DMS114 treated with DMSO at 0.1 percent for 48 hours (cell line): Measurements from ENCODE around the gene WASHC3.
"Not testable (repeated sequence)": the region's sequence is repeated elsewhere in the genome, so short reads cannot be mapped to it uniquely, and the experiment has no call there.

Experiments used
- DNase-seq: peaks from one replicate; lab custom pipeline; 2025; ENCODE audit not compliant: unreplicated experiment; lab: John Stamatoyannopoulos, UW

The WASHC3 gene, protein sequence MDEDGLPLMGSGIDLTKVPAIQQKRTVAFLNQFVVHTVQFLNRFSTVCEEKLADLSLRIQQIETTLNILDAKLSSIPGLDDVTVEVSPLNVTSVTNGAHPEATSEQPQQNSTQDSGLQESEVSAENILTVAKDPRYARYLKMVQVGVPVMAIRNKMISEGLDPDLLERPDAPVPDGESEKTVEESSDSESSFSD

DNA sequence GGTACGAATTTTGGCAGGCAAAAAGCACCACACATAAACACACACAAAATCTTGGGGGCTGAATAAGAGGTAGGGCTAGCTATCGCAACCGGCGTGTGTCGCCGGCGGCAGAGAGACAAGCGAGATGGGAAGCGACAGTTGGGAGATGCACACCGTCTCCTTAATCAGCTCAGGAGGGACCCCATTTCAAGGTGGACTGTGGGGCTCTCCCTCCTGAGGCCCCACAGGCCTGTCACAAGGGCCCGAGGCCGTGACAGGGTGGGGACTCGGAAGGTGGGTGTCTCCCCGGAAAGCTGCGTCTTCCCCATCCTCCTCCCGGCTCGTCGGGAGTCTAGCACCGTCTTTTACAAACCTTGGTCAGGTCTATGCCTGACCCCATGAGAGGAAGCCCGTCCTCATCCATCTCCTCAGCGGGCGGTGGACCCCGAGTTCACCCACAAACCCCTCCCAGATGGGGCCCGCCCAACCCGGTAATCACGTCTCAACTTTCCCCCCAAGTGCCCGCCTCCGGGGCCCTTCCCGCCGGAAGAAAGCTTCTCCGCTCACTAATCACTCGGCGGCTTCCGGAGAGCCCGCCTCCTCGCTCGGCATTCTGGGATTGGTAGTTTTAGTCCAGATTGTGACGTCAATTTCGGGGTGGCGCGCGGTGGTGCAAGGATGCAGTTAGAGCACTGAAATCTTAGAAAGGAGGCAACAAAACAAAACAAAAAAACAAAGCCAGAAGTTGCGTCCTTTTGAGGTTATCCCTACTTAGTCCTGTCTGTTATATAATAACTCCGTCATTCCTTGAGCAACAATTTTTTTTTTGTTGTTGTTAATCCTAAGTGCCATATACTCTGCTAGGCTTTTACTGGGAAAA, at the start of gene WASHC3:
WASHC3 (minus strand) TSS at position 432 of the 859 bp plus-strand sequence; CDS start at position 403, 29 bp downstream.
- peak; percentile 91 for DNase-seq

DNA sequence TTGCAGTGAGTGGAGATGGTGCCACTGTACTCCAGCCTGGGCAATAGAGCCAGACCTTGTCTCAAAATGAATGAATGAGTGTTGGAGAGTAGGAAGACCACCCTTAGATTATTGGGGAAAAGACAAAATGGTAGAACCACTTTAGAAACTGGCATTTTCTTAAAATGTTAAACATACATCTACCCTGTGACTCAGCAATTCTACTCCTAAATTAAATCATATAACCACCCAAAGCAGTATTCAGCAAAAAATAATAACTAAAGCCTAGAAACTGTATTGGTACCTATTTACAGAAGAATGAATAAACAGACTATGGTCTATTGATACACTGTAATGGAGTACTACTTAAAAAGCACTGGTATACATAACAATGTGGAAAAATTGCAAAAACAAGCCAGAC, 49.0 kb upstream of the WASHC3 start:
- no peak for DNase-seq

DNA sequence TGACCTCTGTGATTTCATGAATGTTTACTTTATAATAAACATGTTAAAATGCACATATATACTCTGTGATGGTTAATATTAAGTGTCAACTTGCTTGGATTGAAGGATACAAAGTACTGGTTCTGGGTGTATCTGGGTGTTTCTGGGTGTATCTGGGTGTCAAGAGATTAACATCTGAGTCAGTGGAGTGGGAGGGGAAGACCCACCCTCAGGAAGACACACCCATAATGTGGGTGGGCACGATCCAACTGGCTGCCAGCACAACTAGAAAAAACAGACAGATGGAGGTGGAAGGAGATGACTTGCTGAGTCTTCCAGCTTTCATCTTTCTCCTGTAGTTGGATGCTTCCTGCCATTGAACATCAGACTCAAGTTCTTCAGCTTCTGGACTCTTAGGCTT, 46.2 kb upstream of the WASHC3 start:
- DNase-seq: no peak

DNA sequence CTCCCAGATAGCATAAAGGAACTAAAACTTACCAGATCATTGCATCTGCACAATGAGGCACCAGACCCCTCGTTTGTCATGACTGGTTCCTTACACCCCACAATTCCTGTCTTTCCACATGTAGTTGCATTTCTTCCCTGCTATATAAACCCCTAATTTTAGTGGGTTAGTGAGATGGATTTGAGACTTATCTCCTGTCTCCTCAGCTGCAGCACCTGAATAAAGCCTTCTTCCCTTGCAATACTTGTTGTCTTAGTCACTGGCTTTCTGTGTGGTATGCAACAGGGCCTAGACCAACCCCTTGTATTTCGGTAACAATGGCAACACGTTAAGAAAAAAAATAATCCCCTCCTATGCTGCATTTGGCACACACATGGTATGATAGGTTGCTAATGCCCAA, 45.1 kb upstream of the WASHC3 start:
- no peak for DNase-seq

- no peak for DNase-seq
These were observed 35.1 kb upstream of the WASHC3 start for GRCh38 chr12:102096855-102097254.

GRCh38 chr12:102095677-102096263, 34.0 kb upstream of the WASHC3 start:
- DNase-seq: peak; percentile 44

- DNase-seq: no peak
These were observed 31.5 kb upstream of the WASHC3 start for GRCh38 chr12:102093319-102093718.

- DNase-seq: not testable (repeated sequence)
These were observed 27.5 kb upstream of the WASHC3 start for GRCh38 chr12:102089228-102089835.

- DNase-seq: no peak
These were observed 19.1 kb upstream of the WASHC3 start for GRCh38 chr12:102080842-102081241.

DNA sequence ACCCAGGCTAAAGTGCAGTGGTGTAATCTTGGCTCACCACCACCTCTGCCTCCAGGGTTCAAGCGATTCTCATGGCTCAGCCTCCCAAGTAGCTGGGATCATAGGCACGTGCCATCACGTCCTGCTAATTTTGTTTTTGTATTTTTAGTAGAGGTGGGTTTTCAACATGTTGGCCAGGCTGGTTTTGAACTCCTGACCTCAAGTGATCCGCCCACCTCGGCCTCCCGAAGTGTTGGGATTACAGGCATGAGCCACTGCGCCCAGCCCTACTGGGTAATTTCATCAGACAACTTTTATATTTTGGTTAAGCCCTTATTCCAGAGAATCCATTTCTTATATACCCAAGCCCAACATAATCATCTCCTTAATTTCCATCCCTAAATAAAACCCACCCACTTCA, 10.3 kb upstream of the WASHC3 start:
- DNase-seq: not testable (repeated sequence)

DNA sequence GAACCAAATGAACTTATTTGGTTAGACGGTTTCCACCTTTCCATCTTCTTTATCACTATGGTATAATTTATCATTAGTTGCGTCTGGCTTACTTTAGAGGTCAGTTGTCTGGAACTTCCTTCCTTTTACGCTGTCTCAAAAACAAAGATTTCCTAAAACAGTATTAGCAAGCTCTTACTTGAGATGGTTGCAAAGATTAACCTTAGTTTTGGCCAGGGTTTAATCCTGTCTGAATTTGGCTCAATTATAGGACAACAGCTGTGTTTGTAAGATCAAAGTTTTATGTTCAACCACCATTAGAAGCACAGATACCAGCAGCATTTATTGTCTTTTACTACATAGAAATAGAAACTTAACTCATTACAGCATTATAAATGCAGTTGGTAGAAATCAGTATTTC, 7.9 kb upstream of the WASHC3 start:
- no peak for DNase-seq

DNA sequence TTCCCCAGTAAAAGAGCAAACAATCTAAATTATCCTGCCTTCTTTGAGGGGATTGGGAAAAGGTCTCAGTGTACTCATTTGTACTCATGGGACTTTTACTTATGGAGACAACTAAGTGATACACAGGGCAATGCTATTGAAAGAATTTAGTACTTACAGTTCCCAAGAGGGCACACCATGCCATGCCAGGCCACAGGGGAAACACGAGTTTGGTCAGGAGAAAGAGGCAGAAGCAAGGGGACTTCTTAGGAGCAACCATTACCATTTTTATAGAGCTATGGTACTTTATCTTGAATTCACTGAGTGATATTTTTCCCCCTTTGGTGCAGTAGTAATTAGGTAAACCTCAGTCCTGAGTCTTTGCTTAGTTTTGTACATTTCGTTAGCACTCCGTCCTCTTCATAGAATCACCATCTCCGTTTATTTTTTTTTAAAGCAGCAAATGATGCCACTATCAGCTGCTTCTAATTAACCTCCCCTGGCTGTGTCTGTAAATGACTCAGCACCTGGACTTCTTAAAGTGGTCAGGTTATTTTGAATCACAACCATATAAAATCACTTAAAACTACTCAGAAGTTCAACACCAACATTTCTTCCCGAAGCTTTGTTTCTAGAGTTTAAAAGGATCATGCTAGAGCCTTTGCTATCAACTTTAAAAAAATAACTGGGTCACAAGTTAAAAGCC, 5.9 kb upstream of the WASHC3 start:
- no peak for DNase-seq

GRCh38 chr12:102064476-102064875, 2.7 kb upstream of the WASHC3 start:
- DNase-seq: no peak

GRCh38 chr12:102063069-102063468, 1.3 kb upstream of the WASHC3 start:
- DNase-seq: no peak

DNA sequence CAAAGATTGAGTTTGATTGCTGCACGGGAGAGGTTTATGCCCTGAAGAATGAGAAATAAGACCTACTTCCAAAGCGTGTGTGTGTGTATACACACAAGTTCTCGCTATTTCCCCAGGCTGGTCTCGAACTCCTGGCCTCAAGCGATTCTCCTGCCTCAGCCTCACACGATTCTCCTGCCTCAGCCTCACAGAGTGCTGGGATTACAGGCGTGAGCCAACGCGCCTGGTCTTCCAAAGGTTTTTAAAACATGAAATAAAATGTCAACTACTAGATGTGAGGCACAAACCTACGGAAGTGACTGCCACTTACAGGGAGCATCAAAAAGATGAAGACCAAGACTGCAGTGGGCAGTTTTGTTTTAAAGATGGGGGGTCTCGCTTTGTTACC, 622 bp upstream of the WASHC3 start:
- no peak for DNase-seq

GRCh38 chr12:102061096-102061559, 663 bp downstream of the WASHC3 start:
- no peak for DNase-seq

DNA sequence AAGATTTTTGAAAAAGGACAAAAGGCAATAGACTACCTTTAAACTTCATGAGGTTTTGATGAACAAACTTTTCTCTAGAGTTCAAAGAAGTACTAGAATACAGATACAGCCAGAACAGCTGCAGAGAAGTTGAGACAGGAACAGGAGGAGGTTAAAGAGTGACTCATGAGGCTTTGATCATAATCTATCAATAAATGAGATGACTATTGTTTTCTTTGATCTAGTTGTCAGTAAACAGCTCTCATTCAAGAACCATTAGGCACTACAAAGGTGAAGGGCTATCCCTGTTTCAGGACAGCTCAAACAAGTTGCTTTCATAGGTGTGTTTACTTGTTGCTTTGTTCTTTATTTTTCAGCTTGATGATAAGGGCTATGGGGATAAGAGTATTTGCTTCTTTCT, 2.4 kb downstream of the WASHC3 start:
- DNase-seq: no peak

GRCh38 chr12:102054345-102054744, 7.4 kb downstream of the WASHC3 start:
- no peak for DNase-seq

DNA sequence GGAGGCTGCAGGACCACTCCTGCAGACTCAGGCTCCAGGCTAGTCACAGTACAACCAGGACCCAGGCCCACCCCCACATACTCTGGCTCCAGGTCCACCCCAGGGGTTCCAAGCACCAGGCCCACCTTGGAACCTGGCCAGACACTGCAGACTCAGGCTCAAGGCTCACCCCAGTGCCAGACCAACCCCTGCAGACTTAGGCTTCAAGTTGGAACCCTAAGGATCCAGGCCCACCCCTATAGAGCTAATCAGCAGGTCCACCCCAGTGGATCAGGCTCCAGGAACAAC, 8.8 kb downstream of the WASHC3 start:
- no peak for DNase-seq

- DNase-seq: no peak
These were observed 9.4 kb downstream of the WASHC3 start for GRCh38 chr12:102052192-102053061.
